GM18507 (cell line): ENCODE data around the gene NR1H4.
"Not testable (repeated sequence)": the region's sequence is repeated elsewhere in the genome, so short reads cannot be mapped to it uniquely, and the experiment has no call there.

Experiments
- DNase-seq: peaks from one replicate; pipeline ENCODE4 v3.0.0; 2011; ENCODE audit warnings: low read depth; ENCODE audit not compliant: insufficient read length; ENCODE audit errors: extremely low spot score
- FAIRE-seq: peaks from 2 replicates; lab custom pipeline; 2011; peaks lifted over from hg19 to GRCh38; lab: Jason Lieb, UNC

NR1H4 gene

DNA sequence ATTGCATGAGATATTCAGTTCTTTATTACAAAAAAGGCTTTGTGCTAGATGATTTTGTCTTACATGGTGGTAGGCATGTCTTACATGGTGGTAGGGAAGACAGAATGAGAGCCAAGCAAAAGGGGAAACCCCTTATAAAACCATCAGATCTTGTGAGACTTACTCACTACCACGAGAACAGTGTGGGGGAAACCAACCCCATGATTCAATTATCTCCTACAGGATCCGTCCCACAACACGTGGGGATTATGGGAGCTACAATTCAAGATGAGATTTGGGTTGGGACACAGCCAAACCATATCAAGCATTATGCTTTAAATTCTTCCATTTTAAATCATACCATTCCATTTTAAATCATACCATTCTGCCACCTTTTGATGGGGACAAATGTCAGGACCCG, 29.1 kb downstream of the NR1H4 start:
- DNase-seq, FAIRE-seq: not testable (repeated sequence)

DNA sequence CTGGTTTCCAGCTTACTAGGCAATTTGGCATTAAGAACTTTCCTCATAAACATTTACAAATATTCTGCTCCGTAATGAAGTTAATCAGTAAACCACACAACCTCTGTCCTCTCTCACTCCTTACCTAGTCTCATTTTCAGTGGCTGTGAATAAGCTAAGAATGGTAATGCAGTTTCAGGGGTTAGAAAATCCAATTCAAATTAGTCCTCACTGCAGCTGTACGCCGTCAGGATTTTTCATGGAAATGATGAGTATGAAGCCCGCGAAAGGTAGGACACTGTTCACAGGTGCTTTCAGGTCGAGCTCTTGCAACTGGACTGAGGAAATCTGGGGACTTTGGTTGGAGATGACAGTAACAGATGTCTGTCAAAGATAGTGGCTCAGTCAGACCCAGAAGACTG, 29.6 kb downstream of the NR1H4 start:
- no peak for DNase-seq
- no peak for FAIRE-seq

DNA sequence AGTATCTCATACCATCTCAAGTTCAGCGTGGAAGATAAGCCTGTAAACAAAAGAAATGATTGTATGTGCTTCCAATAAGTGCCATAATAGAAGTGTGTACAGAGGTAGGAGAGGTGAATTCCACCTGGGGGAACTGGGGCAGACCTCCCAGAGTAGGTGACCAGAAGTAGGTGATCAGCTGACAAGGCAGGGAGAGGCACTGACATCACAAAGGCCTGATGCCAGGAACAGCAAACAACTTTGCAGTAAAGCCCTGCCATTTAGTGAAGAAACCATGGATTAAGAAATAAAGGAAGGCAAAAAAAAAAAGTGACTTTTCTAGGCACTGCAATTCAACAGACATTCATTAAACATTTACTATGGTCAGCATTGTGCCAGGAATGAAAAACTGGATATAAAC, 31.1 kb downstream of the NR1H4 start:
- FAIRE-seq (no peak), DNase-seq (no peak)

DNA sequence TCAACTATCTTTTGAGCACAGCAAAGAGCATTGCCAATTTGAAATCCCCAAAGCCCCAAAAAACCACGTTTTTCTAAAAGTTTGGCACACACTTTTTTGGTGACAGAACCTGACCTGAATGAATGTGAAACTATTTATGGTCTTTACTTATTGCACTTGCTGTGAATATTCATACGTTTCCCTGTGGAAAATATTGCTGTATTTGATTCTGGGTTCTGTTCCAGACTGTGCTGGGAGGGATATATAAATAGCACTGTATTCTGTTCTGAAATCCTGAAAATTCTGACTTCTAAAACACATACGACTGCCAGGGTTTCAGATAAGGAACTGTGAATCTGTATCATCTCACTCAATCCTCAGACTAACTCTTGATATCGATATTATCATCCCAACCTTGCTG, 35.1 kb downstream of the NR1H4 start:
- no peak for FAIRE-seq

DNA sequence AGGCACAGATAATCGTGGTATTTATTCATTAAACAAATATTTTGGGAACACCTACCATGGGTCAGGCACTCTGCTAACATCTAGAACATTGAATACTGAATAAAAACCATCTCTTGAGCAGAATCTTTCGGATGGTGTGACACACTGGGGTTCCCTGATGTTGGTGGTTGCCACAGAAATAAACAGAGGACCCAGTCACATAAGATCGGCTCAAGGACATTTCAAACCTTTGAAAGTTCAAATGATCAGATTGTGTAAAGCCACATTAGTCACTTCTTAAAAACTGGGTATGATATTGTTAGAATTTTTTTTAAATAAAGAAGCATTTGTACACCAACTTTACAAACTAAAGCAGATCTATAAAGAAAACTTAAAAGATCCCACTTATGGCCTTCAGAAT, 39.0 kb downstream of the NR1H4 start:
- no peak for DNase-seq

More for the DNA sequence above, 35.1 kb downstream of the NR1H4 start:
- DNase-seq = no peak

DNA sequence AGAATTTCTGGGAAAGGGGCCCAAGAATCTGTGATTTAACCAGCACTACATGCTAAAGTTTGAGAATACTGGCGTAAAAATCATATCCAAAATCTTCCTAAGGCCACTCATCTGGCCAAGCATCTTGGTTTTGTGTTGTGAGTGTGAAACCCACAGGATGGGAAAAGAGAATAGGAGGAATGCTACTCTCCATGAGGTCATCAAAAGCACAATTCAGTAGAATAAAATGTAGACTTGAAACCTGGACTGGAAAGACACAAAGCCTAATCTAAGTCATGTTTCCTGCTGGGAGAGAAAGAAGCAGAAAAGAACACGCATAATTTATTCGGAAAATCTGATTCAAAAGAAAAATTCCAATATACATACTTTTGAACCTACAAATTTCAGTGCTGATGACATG, 42.3 kb downstream of the NR1H4 start:
- DNase-seq (no peak), FAIRE-seq (no peak)

More for the DNA sequence above, 39.0 kb downstream of the NR1H4 start:
- FAIRE-seq = no peak

DNA sequence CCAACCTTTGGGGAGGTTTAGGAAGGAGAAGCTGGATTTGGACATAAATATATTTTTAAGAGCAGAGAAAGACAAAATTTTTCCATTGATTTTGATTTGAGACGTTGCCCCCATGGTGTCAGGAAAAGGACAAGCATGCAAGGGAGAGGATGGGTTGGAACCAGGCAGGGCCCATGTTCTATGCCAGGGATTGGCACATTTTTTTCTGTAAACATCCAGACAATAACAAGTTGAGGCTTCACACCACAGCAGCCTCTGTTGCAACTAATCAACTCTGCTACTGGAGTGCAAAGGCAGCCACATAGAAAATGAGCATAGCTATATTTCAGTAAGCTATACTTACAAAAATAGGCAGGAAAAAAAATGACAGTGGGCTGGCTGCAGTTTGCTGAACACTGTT, 44.7 kb downstream of the NR1H4 start:
- FAIRE-seq (no peak), DNase-seq (no peak)

DNA sequence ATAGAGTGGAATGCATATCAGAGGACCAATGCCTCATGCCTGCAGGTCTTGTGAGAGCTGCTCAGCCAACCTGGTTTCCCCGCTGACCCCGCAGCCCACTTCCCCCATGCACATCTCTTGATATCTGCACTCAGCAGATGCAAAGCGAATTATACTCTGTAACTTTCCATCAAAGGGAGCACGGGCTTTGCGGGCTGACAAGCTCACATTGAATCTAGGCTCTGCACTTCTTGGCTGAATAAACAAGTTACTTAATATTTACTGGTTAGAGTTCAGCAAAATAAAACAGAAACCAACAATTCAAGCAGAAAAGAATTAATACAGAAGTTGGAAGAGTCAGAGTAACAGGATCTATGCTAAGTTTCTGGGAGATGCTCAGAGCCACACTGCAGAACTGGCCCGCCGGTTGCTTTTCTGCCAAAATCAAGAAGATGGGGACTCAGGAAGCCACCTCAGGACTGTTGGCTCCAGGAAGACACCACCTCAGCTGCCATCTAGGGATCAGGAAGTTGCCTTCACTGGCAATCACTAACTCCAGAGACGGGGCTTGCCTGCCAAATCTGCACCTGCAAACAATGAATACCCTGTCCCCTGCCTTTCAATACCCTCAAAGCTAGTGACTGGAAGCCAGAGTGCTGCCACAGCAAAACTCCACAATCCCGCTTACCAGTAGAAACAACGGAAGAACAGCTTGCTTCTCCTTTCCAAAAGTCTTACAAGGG, 46.5 kb downstream of the NR1H4 start:
- FAIRE-seq = no peak

DNA sequence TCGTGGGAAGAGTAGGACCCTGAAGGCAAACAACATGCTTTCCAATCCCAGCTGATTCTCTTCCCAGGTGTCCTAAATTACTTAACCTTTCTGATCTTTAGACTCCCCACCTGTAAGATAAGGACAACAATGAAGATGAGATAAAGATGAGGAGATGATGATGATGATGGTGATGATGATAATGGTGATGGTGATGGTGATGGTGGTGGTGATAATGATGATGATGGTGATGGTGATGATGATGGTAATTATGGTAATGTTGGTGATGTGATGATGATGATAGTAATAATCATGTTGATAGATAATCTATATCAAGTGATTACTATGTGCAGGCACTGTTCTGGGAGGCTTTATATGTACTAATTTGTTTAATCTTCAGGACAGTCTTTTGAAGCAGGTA, 48.3 kb downstream of the NR1H4 start:
- FAIRE-seq (no peak), DNase-seq (no peak)

More for the DNA sequence above, 46.5 kb downstream of the NR1H4 start:
- DNase-seq = no peak

DNA sequence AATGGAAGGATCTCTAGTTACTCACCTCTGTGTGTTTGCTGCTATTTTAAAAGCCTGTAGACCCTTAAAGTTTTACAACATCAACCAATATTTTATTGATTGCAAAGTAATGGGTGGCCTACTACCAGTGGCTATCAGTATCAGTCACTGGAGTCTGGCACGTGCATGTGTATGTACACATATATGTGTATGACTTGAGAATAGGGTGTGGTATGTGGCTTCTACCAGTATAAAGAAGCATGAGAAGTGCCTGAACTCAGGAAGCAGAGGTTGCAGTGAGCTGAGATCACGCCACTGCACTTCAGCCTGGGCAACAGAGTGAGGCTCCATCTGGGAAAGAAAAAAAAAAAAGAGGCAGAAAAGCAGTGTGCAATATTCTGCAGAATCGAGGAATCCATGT, 54.4 kb downstream of the NR1H4 start:
- DNase-seq = no peak
- no peak for FAIRE-seq

DNA sequence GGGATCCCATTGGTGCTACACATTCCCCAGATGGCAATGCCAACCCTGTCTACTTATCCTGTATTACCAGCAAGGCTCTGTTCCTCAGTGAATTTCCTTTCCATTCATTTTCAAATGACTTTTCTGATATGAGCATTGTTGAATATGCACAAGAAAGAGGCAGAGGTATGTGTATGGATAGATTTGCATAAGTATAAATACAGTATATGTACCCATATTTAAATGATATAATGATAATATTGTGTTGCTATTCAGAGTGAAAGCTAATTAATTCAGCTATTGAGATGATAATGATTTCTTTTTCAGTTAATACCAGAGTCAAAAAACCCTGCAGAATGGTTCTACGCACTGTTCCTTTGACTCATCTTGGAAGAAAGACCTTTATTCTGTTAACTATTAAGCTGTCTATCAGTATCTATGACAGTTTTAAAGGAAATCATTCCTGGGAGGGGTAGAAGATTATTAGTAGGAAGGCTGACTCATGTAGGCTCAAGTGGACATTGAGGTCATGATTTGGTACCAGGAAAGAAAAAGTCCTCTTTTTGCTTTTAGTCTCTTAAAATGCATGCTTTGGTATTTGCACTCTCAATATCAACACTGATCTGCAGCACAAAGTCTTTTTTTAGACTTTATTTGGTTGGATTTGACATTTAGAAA, 54.9 kb downstream of the NR1H4 start:
- FAIRE-seq = no peak
- no peak for DNase-seq

DNA sequence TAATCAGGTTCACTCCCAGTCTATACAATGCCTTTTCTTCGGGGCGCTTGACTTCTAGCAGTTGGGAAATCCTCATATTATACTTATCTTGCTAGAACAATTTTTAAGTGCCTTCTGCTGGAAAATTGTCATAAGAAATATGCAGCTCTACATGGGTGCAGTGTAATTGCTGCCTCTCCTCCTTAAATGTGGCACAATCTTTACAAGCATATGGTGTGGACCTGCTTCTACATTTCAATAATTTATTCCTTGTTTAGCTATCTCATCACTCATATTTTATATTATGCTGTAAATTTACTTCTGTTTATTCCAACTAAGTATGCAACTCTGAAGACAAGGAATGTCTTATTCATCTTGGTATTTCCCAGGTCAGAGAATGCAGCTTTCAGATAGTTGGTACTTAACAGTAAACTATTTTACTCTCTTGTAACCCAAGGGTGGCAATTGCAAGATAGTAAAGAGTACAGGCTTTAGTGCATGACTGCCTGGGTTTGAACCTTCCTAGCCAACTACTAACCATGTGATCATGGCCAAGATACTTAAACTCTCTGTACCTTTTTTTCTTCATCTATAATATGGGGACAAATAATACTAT, 56.2 kb downstream of the NR1H4 start:
- DNase-seq = no peak
- FAIRE-seq = no peak

DNA sequence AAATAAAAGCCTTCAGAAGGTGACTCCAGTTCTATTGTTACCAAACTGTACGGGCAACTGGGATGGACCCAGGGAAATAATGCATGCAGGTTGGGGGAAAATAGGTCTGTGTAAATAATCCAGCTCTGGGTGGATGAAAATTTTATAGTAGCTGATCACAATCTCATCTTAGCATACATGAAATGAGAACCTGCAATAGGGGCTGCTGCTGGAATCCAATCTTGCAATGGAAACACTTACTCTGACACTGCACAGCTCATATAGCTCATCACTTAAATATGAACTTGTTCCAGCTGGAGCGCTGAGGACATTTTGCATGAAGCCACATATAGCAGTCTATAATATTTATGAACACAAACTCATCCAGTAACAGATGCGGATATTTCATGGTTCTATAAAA, 59.7 kb downstream of the NR1H4 start:
- FAIRE-seq (no peak), DNase-seq (no peak)

DNA sequence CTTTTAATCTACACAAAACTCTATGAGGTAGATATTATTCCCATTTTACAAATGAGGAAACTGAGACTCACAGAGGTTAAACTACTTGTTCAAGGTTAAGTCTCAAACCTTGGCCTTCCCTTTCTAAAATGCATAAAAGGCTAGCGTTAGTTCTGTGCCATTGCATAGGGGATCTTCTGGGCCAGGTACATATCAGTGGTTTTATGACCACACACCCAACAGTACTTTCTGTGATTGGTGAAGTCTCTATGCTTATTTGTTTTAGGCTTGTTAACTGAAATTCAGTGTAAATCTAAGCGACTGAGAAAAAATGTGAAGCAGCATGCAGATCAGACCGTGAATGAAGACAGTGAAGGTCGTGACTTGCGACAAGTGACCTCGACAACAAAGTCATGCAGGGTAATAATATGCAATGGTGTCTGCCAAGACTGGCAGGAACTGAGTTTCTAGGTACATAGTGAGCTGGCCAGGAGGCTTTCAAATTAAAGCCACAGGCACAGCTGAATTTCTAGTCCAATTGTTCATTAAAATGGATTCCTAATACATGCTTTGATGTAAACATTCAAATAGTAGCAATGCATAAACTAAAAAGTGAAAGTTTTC, 61.1 kb downstream of the NR1H4 start:
- DNase-seq = no peak
- FAIRE-seq = no peak

DNA sequence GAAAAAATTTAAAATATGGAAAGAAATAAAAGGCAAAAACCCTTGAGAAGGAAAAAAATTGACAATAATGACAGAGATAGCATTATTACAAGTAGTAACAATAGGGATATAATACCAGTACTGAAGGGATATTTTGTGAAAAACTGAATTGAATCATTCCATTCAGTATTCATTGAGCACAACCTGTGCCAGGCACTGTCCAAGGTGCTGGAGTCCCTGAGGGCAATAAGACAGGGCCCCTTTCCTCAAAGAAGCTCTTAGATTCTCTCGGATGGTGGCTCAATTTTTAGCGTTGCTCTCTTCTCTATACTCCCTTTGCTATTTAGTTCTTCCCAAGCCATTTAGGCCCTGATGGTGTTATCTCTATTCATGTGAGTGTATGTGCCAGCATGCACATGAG, 65.5 kb downstream of the NR1H4 start:
- DNase-seq = no peak
- FAIRE-seq = no peak

DNA sequence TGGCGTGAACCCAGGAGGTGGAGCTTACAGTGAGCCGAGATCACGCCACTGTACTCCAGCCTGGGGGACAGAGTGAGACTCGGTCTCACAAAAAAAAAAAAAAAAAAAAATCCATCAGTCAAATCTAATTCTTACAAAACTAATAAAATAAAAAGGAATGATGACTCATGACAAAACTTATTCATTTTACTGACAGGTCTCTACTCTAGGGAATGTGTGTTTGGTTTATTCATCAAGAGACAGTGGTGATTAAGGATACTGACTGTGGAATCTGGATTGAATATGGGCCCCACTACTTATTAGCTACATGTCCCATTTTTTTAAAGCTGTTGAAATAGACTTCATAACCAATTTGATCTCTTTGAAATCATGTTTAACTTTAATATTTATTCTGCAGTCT, 70.5 kb downstream of the NR1H4 start:
- FAIRE-seq (no peak), DNase-seq (no peak)

DNA sequence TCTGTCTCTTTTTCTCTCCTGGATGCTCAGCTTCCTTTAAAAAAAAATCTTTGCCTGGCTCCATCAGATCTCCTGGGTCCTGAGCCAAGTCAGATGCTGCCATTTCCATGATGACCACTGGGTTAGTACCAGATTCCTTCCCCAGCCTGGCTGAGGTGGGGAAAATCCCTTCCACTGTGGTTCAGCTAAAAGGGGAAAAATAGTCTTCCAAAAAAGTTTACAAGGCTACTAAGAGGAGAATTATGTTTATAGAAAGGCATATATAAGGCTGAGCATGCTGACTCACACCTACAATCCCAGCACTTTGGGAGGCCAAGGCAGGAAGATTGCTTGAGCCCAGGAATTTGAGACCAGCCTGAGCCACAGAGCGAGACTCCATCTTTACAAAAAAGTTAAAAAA, 71.4 kb downstream of the NR1H4 start:
- DNase-seq (no peak), FAIRE-seq (no peak)

DNA sequence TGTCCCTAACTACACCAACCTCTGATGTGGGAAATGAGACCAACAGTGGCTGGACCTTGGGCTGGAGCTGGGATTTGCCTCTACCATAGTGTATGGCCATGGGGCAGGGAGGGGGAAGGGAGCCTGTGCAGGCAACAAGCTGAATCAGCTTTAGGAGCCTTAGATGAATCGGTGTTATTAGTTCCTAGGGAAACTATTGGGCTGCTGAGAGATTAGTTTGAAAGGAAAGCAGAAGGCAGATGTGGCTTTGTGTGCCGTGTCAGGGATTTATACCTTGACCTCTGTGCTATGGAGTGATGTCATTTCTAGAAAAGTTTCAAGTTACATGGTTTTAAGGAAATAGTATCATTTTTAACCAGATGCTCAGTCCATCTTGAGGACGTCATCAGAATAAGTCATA, 80.3 kb downstream of the NR1H4 start:
- no peak for FAIRE-seq
- DNase-seq = no peak

DNA sequence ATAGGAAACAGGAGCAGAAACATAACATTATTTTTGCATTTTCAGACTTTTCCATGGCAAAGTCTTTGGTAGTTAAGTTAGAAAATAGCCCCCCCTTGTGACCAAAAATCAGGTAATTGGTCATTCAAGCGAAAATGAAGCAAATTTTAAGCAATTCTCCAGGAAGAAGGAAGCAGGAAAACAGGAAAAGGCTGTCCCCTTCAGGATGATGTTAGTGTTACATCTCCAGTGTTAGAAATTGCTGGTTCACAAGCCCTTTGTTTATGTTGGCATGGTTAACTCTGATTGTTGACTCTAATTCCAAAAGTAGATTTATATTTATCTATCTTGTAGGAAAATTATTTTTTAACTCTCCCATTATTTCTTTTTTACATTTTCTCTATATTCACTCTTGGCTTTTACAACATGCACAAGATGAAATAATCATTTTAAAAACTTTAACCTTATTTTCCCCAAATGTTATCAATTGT, 81.0 kb downstream of the NR1H4 start:
- DNase-seq (no peak), FAIRE-seq (peak; percentile 72)

DNA sequence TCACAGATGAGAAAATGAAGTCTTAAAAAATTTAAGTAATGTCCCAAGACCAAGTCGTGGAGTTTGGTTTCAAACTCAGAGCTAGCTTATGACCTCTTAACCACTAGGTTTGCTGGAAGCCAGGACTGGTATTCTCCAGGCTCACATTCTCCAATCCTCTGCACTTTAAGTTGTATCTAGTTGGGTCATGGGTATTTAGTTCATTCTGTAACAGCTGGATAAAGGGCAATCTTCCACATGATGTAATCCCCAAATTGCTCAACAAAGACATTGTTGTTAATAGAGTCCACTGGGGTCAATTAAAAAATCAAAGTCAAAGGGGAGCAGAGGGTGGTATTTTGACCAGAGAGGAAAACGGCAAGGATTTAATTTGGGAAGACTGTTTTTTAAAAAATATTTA, 82.1 kb downstream of the NR1H4 start:
- FAIRE-seq = no peak
- DNase-seq = no peak

DNA sequence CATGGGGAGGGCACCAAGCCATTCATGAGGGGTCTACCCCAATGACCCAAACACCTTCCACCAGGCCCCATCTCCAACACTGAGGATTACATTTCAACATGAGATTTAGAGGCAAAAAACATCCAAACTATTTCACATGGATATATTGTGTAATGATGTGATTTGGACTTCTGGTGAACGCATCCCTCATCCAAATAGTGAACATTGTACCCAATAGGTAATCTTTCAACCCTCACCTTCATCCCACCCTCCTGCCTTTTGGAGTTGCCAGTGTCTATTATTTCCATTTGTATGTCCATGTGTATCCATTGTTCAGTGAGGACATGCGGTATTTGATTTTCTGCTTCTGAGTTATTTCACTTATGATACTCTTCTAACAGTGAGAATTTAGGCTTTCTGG, 83.7 kb downstream of the NR1H4 start:
- FAIRE-seq (no peak), DNase-seq (no peak)
